HG03432 (cell line): ENCODE measurements around the gene WNT3A.

Experiments used
- ATAC-seq: cut with Tn5 transposase; IDR thresholded peaks from one replicate; pipeline ENCODE4 v1.9.1; 2021; ENCODE audit warnings: mild to moderate bottlenecking, moderate library complexity; ENCODE audit not compliant: unreplicated experiment

WNT3A gene

DNA sequence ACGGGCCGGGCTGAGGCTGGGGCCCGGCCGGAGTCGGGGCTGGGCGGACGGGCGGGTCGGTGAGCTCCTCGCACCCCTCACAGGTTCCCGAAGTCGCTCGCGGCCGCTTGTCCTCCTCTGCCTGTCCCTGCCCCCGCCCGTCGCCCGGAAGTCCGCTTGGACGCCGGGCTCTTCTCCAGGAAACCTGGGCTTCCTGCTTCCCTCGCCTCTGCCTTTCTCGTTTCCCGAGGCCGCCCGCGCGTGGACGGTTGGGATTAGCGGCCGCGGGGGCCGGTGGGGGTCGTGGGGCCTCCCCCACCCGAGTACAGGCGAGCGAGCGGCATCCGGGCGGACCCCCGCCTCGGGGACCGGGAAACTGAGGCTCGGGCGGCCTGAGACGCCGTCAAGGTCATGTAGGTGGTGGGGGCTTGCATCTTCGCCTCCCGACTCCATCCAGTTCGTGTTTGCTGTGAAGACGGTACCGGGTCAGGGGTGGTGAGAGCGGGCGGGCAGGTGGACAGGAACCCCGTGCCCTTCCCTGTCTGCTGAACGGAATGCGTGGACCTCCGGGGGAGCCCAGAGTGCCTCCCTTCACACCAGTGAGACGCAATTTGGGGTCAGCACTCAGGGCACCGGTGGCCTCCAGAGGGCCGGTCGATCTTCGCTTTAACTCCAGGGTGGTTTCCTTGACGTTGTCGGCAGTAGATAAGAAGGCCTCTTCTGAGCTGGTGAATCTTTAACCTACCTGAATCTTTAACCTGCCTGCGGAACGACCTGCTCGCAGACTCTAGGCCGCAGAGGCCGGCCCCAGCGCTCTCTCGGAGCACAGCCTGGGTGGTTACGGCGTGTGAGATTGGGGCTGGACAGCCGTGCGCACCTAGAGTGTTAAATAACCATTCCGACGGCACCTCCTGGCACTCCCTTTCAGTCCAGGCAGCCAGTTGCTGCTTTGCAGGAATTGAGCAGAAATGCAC is 76.4 kb downstream of the WNT3A start:
- ATAC-seq = peak; percentile 25

DNA sequence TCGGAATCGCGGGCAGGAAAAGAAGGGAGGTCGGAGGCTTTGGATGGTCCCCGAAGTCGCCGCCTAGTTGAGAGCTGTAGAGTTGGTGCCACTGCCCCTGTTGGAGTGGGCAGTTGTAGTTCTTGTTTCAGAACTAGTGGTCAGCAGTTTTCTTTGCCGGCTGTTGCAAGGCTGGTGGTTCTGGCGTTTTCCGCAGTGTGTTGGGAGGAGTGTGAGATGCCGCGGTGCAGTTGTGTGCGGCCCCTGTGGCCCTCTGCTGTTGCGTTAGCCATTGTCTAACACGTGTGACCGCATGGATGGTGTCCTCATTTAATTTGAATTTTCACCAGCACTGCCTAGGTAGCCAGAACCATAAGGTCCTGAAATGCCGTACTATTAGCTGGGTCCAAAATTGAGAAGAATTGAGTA is 77.1 kb downstream of the WNT3A start:
- no peak for ATAC-seq

GRCh38 chr1:228084325-228084724 is 77.5 kb downstream of the WNT3A start:
- no peak for ATAC-seq

- ATAC-seq = no peak
Observed at GRCh38 chr1:228084797-228085196, 78.0 kb downstream of the WNT3A start.

GRCh38 chr1:228085287-228085951 is 78.6 kb downstream of the WNT3A start:
- no peak for ATAC-seq

DNA sequence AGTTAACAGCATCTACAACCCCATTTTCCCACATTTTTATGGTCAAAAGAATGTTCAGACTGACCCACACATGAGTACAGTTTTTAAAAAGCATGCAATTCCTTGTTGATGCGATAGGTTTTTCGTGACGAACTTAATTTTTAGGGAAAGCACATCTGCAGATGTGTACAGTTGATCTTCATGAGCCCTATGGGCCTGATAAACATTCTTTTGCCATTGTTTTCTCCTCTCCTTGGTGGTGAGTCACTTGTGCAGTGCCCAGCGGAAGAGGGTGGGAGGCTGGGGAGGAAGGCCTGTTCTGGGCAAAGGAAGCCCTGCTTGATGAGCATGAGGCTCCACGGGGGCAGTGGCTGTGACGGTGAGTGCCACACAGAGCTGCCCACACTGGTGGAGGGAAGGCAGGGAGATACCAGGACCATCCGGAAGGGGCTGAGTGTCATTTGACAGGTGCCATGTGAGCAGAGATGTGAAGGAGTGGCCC is 81.0 kb downstream of the WNT3A start:
- no peak for ATAC-seq

GRCh38 chr1:228088586-228089498 is 82.0 kb downstream of the WNT3A start:
- no peak for ATAC-seq

GRCh38 chr1:228089519-228090380 is 83.0 kb downstream of the WNT3A start:
- peak; percentile 35 for ATAC-seq

DNA sequence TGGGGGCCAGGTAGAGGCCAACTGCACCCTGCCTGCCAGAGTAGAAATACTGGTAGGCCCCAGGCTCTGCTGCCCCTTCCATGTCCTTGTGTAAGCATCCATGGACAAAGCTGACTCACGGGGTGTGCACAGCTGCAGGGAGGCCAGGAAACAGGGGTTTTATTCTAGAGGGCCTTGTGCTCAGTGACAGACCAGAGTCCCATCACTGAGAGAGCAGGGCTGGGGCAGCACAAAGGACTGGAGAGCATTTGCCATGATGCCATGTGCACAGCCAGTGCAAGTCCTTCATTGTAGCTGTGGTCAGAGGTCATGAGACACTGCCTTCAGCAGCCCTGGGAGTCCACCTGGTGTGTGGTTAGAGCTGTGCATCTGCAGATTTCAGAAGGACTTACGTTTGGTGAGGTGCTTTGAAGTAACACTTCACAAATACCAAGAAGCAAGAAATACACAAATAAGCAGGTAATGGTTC is 83.8 kb downstream of the WNT3A start:
- no peak for ATAC-seq

GRCh38 chr1:228091084-228091483 is 84.3 kb downstream of the WNT3A start:
- ATAC-seq = no peak

DNA sequence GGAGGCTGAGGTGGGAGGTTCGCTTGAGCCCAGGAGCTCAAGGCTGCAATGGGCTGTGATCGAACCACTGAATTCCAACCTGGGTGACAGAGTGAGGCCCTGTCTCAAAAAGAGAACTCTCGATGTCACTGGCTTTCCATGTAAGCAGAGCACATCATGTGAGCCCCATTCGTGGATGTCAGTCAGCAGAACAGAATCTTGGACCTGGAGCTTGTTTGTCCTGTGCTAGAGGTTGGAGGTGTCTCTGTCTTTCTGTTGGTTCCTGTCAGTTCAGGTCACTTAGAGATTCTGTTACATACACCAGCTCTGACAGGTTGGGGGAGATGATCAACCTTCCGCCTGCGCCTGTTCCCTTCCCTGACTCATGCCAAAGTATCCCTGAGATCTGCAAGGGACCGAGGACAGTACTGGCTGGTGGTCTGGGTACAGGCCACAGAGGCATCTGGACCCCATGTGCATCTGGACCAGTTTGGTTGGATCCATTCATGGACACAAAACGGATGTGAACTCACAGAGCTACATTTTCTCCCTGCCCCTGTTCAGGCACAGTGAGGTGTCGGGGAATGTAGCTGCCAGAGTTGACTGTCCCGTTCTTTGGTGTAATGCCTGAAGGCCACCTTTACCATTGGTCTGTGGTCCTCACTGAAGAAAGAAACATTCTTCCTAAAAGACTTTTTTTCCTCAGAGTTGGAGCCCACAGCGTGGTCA is 85.7 kb downstream of the WNT3A start:
- ATAC-seq = no peak

DNA sequence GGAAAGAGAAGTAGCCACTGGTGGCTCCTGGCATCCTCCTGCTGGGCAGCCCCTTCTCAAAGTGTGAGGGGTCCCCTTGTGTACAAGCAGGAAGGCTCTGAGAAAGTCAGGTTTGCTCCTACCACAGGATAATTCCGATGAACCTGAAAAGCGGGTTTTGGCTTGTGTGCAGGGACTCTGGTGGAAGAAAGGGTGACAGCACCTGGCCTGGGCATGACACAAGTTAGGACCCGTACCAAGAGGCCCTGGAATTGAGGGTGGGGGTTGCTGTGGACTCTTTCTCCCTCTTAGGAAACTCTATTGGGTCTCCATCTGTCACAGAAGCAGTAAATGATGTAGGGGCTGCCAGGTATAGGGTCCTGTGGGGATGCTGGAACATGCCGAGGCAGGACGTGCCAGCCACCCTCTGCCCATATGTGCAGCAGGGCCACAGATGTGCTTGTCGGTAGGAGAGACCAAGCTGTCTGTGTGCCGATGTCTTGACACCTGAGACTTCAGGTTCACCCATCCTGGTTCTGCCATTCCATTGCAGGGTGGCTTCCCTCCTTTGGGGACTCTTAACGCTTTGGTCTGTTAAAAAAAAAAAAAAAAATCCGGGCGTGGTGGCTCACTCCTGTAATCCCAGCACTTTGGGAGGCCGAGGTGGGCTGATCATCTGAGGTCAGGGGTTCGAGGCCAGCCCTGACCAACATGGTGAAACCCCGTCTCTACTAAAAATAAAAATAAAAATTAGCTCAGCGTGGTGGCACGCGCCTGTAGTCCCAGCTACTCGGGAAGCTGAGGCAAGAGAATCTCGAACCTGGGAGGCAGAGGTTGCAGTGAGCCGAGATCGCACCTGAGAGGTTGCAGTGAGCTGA is 86.5 kb downstream of the WNT3A start:
- no peak for ATAC-seq

GRCh38 chr1:228094432-228095016 is 87.7 kb downstream of the WNT3A start:
- ATAC-seq = no peak

DNA sequence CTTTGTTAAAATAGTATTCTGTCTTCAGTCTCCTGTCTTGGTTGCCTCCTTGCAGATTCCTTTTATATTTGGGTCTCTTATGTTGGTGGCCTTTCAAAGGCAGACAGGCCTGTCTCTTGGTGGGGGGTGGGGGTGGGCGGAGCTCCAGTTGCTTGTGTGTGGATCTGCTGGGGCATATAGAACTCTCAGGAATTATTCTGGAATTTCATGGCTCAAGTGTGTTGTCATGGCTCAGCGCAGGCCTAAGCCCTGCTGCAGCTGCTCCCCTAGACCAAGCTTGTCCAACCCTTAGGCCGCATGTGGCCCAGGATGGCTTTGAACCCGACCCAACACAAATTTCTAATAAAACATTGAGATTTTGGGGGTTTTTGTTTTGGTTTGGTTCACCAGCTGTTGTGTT is 88.4 kb downstream of the WNT3A start:
- ATAC-seq = no peak

GRCh38 chr1:228095938-228096337 is 89.1 kb downstream of the WNT3A start:
- no peak for ATAC-seq

DNA sequence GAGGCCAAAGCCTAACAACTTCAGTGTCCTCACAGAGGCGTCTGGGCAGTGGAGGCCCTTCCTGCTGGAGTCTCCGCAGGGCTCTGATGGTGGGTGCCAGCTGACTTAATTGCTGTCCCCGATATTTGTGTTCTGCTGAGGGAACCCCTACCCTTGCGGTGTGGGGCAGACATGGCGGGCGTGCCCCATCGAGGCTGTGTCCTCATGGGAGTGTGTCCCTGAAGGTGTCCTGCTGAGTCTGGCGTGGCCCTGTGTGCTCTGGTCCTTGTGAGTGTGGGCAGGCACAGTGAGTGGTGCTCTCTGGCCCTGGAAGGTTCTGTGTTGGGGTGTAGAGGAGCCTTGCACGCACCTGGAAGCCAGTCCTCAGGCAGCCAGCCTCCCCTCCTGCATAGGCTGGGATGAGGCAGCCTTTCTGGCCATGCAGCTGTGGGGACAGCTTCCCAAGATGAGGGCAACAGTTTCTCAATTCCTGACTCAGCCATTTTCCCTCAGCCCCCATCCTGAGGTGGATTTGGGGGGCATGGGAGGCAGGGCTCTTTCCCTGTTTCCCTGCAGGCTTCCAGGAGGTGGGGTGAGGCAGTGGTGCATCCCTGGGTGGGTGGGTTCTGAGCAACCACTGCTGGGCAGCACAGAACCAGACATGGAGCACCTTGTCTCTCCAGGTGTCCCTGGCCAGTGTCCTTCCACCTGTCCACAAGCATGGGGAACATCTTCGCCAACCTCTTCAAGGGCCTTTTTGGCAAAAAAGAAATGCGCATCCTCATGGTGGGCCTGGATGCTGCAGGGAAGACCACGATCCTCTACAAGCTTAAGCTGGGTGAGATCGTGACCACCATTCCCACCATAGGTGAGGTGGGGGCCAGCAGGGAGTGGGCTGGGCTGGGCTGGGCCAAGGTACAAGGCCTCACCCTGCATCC is 89.9 kb downstream of the WNT3A start:
- no peak for ATAC-seq
